ENCODE measurements around the gene NDUFS6.

The NDUFS6 gene

DNA sequence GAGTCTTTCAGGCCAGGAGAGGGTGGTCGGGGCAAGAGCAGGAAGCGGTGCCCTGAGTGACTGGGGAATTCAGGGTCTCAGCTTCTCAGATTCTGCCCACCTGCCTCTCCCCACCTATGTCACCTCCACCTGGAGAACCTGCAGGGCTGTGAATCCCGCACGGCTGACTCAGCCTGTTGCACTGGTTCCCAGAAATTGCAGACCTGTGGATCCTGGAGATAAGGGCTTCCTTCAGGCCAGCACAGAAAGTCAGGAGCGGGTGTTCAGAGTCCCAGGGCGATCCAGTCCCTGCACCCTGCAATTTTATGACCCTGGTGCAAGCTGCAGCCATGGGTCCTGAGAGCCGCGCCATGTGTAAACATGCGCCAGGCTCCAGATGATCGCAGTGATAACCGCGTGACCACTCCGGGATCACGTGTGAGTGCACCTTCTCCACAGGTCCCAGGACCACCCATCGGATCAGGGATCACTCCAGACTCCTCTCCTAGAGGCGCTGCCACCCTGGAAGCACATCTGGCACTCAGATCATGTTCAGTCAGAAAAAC, 63.8 kb downstream of the NDUFS6 start:
- TF ChIP-seq, protein P1, sequence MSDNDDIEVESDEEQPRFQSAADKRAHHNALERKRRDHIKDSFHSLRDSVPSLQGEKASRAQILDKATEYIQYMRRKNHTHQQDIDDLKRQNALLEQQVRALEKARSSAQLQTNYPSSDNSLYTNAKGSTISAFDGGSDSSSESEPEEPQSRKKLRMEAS (IDR thresholded peaks at IDR 0.05) = no peak

DNA sequence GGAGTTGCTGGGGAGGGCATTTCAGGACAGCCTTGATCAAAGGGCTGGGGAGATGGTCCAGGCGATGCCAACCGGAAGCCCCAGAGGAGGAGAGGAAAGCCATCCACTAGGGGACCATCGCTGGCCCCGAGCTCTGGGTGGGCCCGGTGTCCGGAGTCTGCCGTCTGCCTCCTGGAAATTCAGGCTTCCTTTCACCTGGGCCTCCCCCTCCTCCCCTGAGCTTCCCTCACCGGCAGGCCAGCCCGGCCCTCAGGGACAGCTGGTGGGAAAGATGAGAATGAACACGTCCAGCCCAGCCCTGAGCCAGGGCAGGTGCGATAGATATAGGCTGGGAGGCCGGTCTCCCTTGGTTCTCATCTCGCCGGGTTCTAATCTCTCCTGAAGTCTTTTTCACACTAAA, 64.3 kb downstream of the NDUFS6 start:
- no peak for TF ChIP-seq CEBPB (IDR thresholded peaks at IDR 0.05)
- no peak for TF ChIP-seq TEAD4 (IDR thresholded peaks at IDR 0.05)
- TF ChIP-seq, protein P2, sequence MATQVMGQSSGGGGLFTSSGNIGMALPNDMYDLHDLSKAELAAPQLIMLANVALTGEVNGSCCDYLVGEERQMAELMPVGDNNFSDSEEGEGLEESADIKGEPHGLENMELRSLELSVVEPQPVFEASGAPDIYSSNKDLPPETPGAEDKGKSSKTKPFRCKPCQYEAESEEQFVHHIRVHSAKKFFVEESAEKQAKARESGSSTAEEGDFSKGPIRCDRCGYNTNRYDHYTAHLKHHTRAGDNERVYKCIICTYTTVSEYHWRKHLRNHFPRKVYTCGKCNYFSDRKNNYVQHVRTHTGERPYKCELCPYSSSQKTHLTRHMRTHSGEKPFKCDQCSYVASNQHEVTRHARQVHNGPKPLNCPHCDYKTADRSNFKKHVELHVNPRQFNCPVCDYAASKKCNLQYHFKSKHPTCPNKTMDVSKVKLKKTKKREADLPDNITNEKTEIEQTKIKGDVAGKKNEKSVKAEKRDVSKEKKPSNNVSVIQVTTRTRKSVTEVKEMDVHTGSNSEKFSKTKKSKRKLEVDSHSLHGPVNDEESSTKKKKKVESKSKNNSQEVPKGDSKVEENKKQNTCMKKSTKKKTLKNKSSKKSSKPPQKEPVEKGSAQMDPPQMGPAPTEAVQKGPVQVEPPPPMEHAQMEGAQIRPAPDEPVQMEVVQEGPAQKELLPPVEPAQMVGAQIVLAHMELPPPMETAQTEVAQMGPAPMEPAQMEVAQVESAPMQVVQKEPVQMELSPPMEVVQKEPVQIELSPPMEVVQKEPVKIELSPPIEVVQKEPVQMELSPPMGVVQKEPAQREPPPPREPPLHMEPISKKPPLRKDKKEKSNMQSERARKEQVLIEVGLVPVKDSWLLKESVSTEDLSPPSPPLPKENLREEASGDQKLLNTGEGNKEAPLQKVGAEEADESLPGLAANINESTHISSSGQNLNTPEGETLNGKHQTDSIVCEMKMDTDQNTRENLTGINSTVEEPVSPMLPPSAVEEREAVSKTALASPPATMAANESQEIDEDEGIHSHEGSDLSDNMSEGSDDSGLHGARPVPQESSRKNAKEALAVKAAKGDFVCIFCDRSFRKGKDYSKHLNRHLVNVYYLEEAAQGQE (IDR thresholded peaks at IDR 0.05; ENCODE audit: low read depth) = no peak
- no peak for TF ChIP-seq RAD21 (IDR thresholded peaks at IDR 0.05; ENCODE audit: low read depth)
- no peak for TF ChIP-seq EGR1 (IDR thresholded peaks at IDR 0.05)
- TF ChIP-seq TCF12 (IDR thresholded peaks at IDR 0.05; ENCODE audit: low read depth) = no peak
- no peak for TF ChIP-seq YY1 (IDR thresholded peaks at IDR 0.05; ENCODE audit: low read depth)
- no peak for TF ChIP-seq FOXM1 (IDR thresholded peaks at IDR 0.05; ENCODE audit: borderline replicate concordance, low read depth)
- no peak for TF ChIP-seq TAF1 (IDR thresholded peaks at IDR 0.05; ENCODE audit: low read depth)

All from Ishikawa (cell line).